DOHH2 (cell line): ENCODE measurements around the gene GPANK1.

ENCODE experiments used
- EZH2phosphoT487 ChIP-seq: fragments of 200-600 bp; sonication (generic); IDR thresholded peaks from 2 replicates; pipeline ENCODE4 v1.6.1; 2017; ENCODE audit warnings: borderline replicate concordance, mild to moderate bottlenecking, antibody characterized with exemption, low read length, moderate library complexity, mixed read lengths
- TF ChIP-seq, protein P1 (sequence below): fragments of 200-600 bp; sonication (generic); IDR thresholded peaks from one replicate; pipeline ENCODE4 v1.5.1; 2014; ENCODE audit warnings: antibody characterized with exemption, mild to moderate bottlenecking, low read depth, low read length; ENCODE audit not compliant: poor library complexity, severe bottlenecking

DNA sequence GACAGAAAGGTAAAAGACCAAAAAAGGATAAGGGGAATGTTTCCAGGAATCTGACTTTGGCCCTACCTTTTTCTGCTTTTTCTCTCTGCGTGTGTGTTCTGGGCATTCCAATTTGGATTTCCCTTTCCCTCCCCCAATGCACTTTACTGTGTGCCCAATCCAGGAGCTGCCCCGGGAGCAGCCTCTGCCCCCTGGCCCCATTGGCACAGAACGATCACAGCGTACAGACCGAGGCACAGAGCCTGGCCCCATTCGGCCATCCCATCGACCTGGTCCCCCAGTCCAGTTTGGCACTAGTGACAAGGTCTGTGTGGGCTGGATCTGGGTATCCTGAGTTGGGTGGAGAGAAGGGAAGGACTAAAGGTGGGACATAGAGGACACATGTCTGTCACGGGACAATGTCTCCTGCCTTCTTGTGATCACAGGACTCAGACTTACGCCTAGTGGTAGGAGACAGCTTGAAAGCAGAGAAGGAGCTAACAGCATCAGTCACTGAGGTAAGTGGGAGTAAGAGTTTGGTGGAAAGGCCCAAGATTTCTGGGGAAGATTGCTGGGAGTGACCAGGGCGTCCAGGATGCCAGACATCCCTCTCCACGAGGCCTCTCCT is 29.7 kb downstream of the GPANK1 start:
- no peak for TF ChIP-seq EZH2phosphoT487
- TF ChIP-seq, protein P1, sequence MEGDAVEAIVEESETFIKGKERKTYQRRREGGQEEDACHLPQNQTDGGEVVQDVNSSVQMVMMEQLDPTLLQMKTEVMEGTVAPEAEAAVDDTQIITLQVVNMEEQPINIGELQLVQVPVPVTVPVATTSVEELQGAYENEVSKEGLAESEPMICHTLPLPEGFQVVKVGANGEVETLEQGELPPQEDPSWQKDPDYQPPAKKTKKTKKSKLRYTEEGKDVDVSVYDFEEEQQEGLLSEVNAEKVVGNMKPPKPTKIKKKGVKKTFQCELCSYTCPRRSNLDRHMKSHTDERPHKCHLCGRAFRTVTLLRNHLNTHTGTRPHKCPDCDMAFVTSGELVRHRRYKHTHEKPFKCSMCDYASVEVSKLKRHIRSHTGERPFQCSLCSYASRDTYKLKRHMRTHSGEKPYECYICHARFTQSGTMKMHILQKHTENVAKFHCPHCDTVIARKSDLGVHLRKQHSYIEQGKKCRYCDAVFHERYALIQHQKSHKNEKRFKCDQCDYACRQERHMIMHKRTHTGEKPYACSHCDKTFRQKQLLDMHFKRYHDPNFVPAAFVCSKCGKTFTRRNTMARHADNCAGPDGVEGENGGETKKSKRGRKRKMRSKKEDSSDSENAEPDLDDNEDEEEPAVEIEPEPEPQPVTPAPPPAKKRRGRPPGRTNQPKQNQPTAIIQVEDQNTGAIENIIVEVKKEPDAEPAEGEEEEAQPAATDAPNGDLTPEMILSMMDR = no peak
